ENCODE results near the gene HSPB9. TPM values are rescaled to one million over a fixed set of nuclear protein-coding genes. Genes with fewer than 3 reads are reported as not detected.

The HSPB9 gene, protein sequence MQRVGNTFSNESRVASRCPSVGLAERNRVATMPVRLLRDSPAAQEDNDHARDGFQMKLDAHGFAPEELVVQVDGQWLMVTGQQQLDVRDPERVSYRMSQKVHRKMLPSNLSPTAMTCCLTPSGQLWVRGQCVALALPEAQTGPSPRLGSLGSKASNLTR
- total RNA-seq (0.05 TPM), polyA plus RNA-seq (0.23 TPM)
- long read RNA-seq, donor 1: 0 reads
- long read RNA-seq, donor 2: 0 reads
- long read RNA-seq, donor 3: 0 reads
- long read RNA-seq, donor 4, partial matches to known transcripts: 0 of 1 reads
- long read RNA-seq, donor 4, other reads (novel, unspliced or antisense): 0 of 1 reads
- long read RNA-seq, donor 5, partial matches to known transcripts: 0 of 1 reads
- long read RNA-seq, donor 5, other reads (novel, unspliced or antisense): 0 of 1 reads
- long read RNA-seq, donor 6, partial matches to known transcripts: 0 of 9 reads
- long read RNA-seq, donor 6, other reads (novel, unspliced or antisense): 8 of 9 reads
- long read RNA-seq, donor 7, partial matches to known transcripts: 0 of 1 reads
- long read RNA-seq, donor 7, other reads (novel, unspliced or antisense): 0 of 1 reads
- long read RNA-seq, donor 8: 0 reads
- long read RNA-seq, donor 9: 0 reads
- long read RNA-seq, donor 10, partial matches to known transcripts: 0 of 1 reads
- long read RNA-seq, donor 10, other reads (novel, unspliced or antisense): 0 of 1 reads

DNA sequence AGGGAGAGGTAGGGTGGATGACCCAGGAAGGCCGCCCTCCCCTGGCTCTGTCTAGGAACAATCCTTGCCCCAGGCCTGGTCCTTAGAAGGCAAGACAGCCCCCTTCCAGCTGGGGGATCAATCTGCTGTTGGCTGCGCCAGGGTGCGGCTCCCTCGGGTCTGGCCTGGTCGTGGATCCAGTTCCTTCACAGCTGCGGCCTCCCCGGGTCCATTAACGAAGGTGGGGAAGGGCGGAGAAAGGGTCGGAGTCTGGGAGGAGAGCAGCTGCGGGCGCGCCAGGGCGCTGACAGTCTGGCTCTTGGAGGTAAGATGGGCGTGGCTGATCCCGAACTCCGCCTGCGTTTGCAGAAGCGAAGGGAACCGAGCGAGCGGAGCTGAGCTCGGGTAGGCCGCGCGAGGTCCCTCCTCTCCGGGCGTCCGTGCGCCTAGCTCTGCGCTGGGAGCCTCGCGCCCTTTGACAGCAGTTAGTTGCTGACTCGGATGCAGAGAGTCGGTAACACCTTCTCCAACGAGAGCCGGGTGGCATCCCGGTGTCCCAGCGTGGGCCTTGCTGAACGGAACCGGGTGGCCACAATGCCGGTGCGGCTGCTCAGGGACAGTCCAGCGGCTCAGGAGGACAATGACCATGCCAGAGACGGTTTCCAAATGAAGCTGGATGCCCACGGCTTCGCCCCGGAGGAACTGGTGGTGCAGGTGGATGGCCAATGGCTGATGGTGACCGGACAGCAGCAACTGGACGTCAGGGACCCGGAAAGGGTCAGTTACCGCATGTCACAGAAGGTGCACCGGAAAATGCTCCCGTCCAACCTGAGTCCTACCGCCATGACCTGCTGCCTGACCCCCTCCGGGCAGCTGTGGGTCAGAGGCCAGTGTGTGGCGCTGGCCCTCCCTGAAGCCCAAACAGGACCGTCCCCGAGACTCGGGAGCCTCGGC, at the start of gene HSPB9:
HSPB9 (plus strand) TSS at position 434 of the 933 bp plus-strand sequence; CDS start at position 481, 47 bp downstream.
- H3K36me3 ChIP-seq (ENCODE audit: control insufficient read depth in 2 of 2, insufficient read depth in 2 of 2, low read length in 1 of 2): peaks cover 26 to 36% of the 10 kb centered on the region in 2 donors
- no peak within 1 kb of the TSS for H3K4me3 ChIP-seq (ENCODE audit: low read length in 2 of 2)
- WGBS: 97% methylated on average over 61 of the region's 61 CpGs
- DNase-seq (ENCODE audit: low read depth in 6 of 9, low spot score in 9 of 9): no peak
- no peaks in the 10 kb centered on the region for H3K27me3 ChIP-seq (ENCODE audit: control insufficient read depth in 2 of 2, insufficient read depth in 1 of 2, low read length in 1 of 2)
- H3K9me3 ChIP-seq (ENCODE audit: control insufficient read depth in 2 of 2, insufficient read depth in 1 of 2, low read length in 1 of 2): no peaks in the 10 kb centered on the region
- peaks cover 6 to 23% of the 10 kb centered on the region in 2 donors for H3K4me1 ChIP-seq (ENCODE audit: control insufficient read depth in 2 of 2, insufficient read depth in 2 of 2, low read length in 2 of 2)
- H3K27ac ChIP-seq (ENCODE audit: low read depth in 1 of 2, low read length in 1 of 2): peak within 1 kb of the TSS in 1 of 2 donors; percentile 44

DNA sequence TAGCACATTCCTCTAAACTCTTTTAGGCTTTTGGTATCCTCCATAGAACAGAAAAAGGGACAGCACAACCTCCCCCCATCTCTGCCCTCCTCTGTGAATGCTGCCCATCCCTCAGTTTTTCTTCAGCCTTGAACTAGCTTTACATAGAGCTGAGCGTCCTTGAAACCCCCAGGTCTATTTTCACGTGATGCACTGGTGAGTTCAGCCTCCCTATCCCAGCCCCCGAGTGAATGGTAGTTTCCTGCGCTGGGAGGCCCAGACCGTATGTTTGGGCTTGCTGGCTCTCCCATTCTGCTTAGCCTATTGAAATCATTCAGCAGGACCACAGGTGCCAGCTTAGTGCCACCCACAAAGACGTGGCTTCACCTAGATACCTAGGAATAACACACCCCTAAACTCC, 46.8 kb upstream of the HSPB9 start:
- Histone ChIP-seq H3K4me1 (ENCODE audit: control insufficient read depth in 2 of 2, insufficient read depth in 2 of 2, low read length in 2 of 2) (peaks cover 3 to 25% of the 10 kb centered on the region in 2 donors), H3K27me3 (ENCODE audit: control insufficient read depth in 2 of 2, insufficient read depth in 1 of 2, low read length in 1 of 2) (peaks cover 0 to 11% of the 10 kb centered on the region in 2 donors), H3K9me3 (ENCODE audit: control insufficient read depth in 2 of 2, insufficient read depth in 1 of 2, low read length in 1 of 2) (no peaks in the 10 kb centered on the region), H3K27ac (ENCODE audit: low read depth in 1 of 2, low read length in 1 of 2) (no peak overlapping the region), H3K4me3 (ENCODE audit: low read length in 2 of 2) (no peak overlapping the region), H3K36me3 (ENCODE audit: control insufficient read depth in 2 of 2, insufficient read depth in 2 of 2, low read length in 1 of 2) (no peaks in the 10 kb centered on the region)
- WGBS: 96% methylated on average over 6 of the region's 6 CpGs
- DNase-seq (ENCODE audit: low read depth in 6 of 9, low spot score in 9 of 9): no peak

DNA sequence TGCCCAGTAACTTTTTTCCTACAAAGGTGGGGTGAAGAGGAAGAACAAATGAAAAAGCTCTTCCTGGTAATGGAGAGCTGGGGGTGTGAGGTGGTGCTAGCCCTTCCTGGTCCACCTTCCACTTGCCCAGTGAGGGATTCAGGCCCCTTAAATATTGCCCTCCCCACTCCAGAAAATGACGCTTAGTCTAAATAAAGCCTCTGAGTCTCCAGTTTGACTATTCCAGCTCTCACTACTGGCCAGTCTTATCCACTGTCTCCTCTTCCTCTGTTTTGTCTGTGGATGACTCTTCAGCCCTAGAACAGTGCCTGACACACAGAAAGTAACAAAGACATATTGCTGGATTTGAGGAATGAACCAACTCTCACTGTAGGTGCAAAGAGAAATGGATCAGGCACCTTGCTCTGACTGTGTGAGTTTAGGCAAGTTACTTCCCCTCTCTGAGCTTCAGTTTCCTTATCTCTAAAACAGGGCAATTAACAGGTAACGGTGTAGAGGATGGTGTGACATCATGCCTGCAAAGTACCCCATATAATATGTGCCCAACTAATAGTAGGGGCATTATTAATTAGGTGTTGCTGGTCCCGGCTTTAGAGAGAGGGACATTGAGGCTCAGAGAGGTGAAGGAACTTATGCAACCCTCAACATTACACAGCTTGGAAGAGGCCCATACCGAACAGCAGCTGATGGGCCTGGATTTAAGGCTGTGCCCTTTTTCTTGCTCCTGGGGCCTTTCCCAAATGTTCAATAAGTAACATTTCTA, 45.6 kb upstream of the HSPB9 start:
- DNase-seq (ENCODE audit: low read depth in 6 of 9, low spot score in 9 of 9): no peak
- Histone ChIP-seq H3K27me3 (ENCODE audit: control insufficient read depth in 2 of 2, insufficient read depth in 1 of 2, low read length in 1 of 2) (peaks cover 0 to 7% of the 10 kb centered on the region in 2 donors), H3K27ac (ENCODE audit: low read depth in 1 of 2, low read length in 1 of 2) (no peak overlapping the region), H3K9me3 (ENCODE audit: control insufficient read depth in 2 of 2, insufficient read depth in 1 of 2, low read length in 1 of 2) (no peaks in the 10 kb centered on the region), H3K4me1 (ENCODE audit: control insufficient read depth in 2 of 2, insufficient read depth in 2 of 2, low read length in 2 of 2) (peaks cover under 1 to 17% of the 10 kb centered on the region in 2 donors), H3K36me3 (ENCODE audit: control insufficient read depth in 2 of 2, insufficient read depth in 2 of 2, low read length in 1 of 2) (no peaks in the 10 kb centered on the region), H3K4me3 (ENCODE audit: low read length in 2 of 2) (no peak overlapping the region)
- WGBS: 95% methylated on average over 4 of the region's 4 CpGs

DNA sequence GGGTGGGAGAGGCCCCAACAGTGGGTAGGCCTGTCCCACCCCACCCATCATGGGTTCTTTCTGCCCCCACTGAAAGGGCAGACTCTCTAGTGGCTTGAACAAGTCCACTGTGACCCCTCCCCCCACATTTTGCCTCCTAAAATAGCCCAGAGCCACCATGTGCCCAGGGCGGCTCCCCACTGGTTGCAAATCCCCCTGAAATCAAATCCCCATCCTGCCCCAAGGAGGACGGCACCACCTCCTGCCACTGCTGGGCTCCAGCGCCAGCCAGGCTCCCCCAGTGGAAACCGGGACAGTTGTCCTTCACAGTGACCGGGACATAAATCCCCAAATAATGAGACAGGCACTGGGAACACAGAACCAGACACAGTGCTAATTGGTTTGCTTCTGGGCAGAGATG, 44.8 kb upstream of the HSPB9 start:
- Histone ChIP-seq H3K36me3 (ENCODE audit: control insufficient read depth in 2 of 2, insufficient read depth in 2 of 2, low read length in 1 of 2) (no peaks in the 10 kb centered on the region), H3K27ac (ENCODE audit: low read depth in 1 of 2, low read length in 1 of 2) (no peak overlapping the region), H3K9me3 (ENCODE audit: control insufficient read depth in 2 of 2, insufficient read depth in 1 of 2, low read length in 1 of 2) (no peaks in the 10 kb centered on the region), H3K4me3 (ENCODE audit: low read length in 2 of 2) (no peak overlapping the region), H3K27me3 (ENCODE audit: control insufficient read depth in 2 of 2, insufficient read depth in 1 of 2, low read length in 1 of 2) (peaks cover 0 to 2% of the 10 kb centered on the region in 2 donors), H3K4me1 (ENCODE audit: control insufficient read depth in 2 of 2, insufficient read depth in 2 of 2, low read length in 2 of 2) (peaks cover 0 to 13% of the 10 kb centered on the region in 2 donors)
- 95% methylated on average over 5 of the region's 5 CpGs for WGBS
- no peak for DNase-seq (ENCODE audit: low read depth in 6 of 9, low spot score in 9 of 9)

DNA sequence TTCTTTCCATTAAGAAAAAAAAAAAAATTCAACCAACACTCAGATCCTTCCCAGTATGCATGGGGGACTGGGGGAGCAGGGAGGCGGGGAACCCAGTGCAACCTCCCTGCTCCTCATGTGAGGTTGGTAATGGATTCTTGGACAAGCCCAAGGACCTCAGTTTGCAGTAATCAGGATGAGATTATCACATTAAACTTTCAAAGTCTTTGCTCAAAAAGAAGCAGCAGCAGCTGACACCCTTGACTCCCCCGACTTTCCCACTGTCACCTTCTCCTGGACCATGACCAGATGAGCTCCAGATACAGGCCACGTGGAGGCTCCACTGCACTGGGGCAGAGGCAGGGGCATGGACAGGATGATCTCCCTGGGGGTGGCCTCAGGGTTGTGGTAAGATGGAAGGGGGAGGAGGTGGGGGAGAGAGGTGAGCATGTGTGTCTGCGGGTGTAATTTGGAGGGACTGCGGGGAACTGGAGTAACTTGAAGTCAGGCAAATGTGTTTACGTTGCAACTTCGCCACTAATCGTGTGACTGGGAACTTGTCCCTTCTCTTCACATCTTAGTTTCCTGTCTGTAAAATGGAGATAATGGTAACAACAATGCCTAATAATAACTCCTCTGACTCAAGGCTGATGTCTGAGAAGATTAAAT, 44.1 kb upstream of the HSPB9 start:
- Histone ChIP-seq H3K9me3 (ENCODE audit: control insufficient read depth in 2 of 2, insufficient read depth in 1 of 2, low read length in 1 of 2) (no peaks in the 10 kb centered on the region), H3K36me3 (ENCODE audit: control insufficient read depth in 2 of 2, insufficient read depth in 2 of 2, low read length in 1 of 2) (no peaks in the 10 kb centered on the region), H3K4me3 (ENCODE audit: low read length in 2 of 2) (no peak overlapping the region), H3K27me3 (ENCODE audit: control insufficient read depth in 2 of 2, insufficient read depth in 1 of 2, low read length in 1 of 2) (no peaks in the 10 kb centered on the region), H3K27ac (ENCODE audit: low read depth in 1 of 2, low read length in 1 of 2) (no peak overlapping the region), H3K4me1 (ENCODE audit: control insufficient read depth in 2 of 2, insufficient read depth in 2 of 2, low read length in 2 of 2) (peaks cover 0 to 5% of the 10 kb centered on the region in 2 donors)
- WGBS: 91% methylated on average over 8 of the region's 8 CpGs
- DNase-seq (ENCODE audit: low read depth in 6 of 9, low spot score in 9 of 9): no peak

DNA sequence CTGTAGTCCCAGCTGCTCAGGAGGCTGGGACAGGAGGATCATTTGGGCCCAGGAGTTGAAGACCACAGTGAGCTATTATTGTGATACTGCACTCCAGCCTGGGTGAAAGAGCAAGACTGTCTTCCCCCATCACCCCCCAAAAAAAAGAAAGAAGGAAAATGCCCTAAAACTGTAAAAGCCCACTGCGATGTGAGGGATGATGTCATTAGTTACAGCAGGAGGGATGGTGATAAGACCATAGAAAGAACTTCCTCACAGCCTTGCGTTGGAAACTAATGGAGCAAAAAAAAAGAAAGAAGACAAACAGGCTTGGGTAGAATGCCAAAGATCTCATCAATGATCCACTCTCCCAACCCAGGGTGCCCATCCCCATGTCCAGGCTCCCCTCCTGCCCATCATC, 43.1 kb upstream of the HSPB9 start:
- Histone ChIP-seq H3K9me3 (ENCODE audit: control insufficient read depth in 2 of 2, insufficient read depth in 1 of 2, low read length in 1 of 2) (no peaks in the 10 kb centered on the region), H3K36me3 (ENCODE audit: control insufficient read depth in 2 of 2, insufficient read depth in 2 of 2, low read length in 1 of 2) (no peaks in the 10 kb centered on the region), H3K4me3 (ENCODE audit: low read length in 2 of 2) (no peak overlapping the region), H3K27ac (ENCODE audit: low read depth in 1 of 2, low read length in 1 of 2) (no peak overlapping the region), H3K4me1 (ENCODE audit: control insufficient read depth in 2 of 2, insufficient read depth in 2 of 2, low read length in 2 of 2) (no peaks in the 10 kb centered on the region), H3K27me3 (ENCODE audit: control insufficient read depth in 2 of 2, insufficient read depth in 1 of 2, low read length in 1 of 2) (no peaks in the 10 kb centered on the region)
- DNase-seq (ENCODE audit: low read depth in 6 of 9, low spot score in 9 of 9): no peak
- WGBS: 98% methylated on average over 2 of the region's 2 CpGs

DNA sequence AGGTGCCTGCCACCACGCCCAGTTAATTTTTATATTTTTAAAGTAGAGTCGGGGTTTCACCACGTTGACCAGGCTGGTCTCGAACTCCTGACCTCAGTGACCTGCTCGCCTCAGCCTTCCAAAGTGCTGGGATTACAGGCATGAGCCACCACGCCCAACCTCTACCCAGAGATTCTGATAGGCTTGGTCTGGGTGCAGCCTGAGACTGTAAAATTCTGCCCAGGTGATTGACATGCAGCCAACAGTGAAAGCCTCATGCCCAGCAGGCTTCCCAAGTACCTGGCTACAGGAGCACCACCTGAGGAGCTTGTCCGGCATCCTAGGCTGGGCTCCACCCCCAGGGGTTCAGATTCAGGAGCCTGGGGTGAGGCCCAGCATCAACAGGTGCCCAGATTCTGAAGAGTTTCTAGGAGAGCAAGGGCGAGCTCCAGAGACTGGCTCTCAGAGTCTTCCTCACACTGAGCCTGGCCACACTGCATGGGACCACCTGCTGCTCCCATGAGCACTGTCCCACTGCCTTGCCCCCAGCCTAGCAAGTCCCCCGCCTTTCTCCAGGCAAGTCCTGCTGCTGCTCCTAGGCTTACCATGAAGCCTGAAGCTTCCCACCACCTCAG, 41.0 kb upstream of the HSPB9 start:
- Histone ChIP-seq H3K4me3 (ENCODE audit: low read length in 2 of 2) (no peak overlapping the region), H3K9me3 (ENCODE audit: control insufficient read depth in 2 of 2, insufficient read depth in 1 of 2, low read length in 1 of 2) (no peaks in the 10 kb centered on the region), H3K27ac (ENCODE audit: low read depth in 1 of 2, low read length in 1 of 2) (no peak overlapping the region), H3K27me3 (ENCODE audit: control insufficient read depth in 2 of 2, insufficient read depth in 1 of 2, low read length in 1 of 2) (no peaks in the 10 kb centered on the region), H3K4me1 (ENCODE audit: control insufficient read depth in 2 of 2, insufficient read depth in 2 of 2, low read length in 2 of 2) (no peaks in the 10 kb centered on the region), H3K36me3 (ENCODE audit: control insufficient read depth in 2 of 2, insufficient read depth in 2 of 2, low read length in 1 of 2) (no peaks in the 10 kb centered on the region)
- 95% methylated on average over 9 of the region's 9 CpGs for WGBS
- DNase-seq (ENCODE audit: low read depth in 6 of 9, low spot score in 9 of 9): no peak

All from thymus (tissue), 14 donors.